SHP77 treated with DMSO at 0.1 percent for 48 hours (cell line): ENCODE measurements around the gene PPM1M.
A peak's percentile ranks its signal among the peaks of the same experiment; 100 is the strongest.

ENCODE experiments used
- DNase-seq: peaks from one replicate; lab custom pipeline; 2025; lab: John Stamatoyannopoulos, UW

PPM1M gene, protein sequence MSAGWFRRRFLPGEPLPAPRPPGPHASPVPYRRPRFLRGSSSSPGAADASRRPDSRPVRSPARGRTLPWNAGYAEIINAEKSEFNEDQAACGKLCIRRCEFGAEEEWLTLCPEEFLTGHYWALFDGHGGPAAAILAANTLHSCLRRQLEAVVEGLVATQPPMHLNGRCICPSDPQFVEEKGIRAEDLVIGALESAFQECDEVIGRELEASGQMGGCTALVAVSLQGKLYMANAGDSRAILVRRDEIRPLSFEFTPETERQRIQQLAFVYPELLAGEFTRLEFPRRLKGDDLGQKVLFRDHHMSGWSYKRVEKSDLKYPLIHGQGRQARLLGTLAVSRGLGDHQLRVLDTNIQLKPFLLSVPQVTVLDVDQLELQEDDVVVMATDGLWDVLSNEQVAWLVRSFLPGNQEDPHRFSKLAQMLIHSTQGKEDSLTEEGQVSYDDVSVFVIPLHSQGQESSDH

DNA sequence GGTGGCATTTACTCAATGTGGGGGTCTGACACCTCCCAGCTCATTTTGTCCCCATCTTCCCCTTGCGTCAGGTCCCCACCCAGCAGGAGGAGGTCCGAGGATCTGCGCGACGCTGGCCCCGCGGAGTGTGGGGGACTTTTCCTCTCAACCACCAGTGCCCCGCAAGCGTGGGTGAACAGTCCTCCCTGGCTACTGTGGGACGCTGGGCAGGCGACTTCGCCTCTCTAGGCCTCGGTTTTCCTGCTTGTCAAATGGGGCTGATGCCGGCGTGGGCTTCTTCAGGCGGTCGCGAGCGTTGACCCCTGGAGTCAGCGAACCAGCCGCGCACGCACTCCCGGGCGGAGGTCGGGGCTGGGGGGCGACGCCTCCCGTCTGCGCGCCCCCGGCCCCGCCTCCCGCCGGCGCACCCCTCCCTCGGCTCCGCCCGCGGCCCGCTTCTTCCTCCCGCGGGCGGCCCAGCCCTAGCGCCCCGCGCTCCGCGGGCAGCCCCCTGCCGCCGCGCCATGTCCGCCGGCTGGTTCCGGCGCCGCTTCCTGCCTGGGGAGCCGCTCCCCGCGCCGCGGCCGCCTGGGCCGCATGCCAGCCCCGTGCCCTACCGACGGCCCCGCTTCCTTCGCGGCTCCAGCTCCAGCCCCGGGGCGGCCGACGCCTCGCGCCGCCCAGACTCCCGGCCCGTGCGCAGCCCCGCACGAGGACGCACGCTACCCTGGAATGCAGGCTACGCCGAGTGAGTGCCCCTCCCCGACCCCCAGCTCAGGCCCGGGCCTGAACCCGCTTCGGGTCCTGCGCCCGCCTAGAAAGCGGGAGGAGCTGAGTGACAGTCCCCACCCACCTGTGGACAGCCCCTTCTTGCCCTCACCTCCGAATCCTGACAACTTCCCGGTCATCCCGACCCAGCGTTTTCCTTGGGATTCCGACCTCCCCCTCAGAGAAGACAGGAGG lies at the start of gene PPM1M:
Gene PPM1M, plus strand, starts transcription at position 438 of the 942 bp plus-strand sequence. Its CDS starts 66 bp downstream, at position 504.
- DNase-seq = no peak

DNA sequence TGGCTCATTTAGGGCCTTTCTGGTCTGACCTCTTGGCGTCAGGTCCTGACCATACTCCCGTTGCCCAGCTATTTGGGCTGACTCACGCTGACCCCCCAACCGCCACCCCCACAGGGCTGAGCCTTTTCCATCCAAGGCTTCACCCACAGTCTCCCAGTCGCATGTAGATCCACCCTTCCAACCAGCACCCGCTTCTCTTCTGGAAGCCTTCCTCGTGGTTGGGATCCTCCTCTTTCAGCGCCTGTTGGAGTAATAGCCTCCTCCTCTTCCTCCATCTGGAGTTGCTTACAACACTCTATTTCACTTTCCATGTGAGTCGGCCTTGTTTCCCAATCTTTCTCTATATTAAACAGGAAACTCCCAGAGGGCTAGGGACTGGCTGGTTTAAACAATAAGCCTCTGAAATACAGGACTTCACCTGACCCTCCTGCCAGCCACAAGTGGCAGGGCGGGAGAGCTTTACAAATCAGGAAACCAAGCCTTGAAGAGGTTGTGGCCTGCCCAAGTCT lies 49.7 kb upstream of the PPM1M start:
- DNase-seq = no peak

DNA sequence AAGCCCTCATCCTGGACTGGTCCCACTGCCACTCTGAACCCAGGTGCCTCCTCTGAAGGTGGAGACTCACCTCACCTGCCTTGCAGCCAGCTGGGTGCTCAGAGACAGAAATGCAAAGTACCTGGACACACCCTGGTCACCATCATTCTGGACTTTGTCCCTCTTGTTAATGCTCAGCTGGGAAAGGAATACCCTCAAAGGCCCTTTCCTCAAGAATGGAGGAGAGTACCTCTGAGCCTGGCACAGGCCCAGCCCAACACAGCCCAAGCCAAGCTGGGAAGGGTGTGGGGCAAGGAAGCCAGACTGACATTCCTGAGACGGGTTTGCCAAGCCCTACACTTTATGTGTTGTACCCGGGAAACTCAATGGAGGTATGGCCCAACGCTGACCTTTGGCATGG lies 48.6 kb upstream of the PPM1M start:
- DNase-seq = no peak

DNA sequence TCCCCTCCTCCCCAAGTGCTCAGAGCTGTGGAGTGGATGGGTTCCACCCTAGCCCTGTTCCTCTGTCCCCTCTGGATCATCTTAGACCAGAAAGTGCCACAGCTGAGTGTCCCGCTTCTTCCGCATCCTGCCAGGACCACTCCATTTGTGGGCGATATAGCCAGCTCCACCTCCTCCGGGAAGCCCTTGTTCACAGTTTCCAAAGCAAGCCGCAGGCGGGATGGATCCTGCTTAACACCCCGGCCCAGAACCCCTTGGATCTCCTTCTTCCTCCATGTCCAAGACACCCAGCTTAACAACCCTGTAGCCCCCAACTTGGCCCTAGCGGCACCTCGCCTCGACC lies 48.1 kb upstream of the PPM1M start:
- DNase-seq = no peak

DNA sequence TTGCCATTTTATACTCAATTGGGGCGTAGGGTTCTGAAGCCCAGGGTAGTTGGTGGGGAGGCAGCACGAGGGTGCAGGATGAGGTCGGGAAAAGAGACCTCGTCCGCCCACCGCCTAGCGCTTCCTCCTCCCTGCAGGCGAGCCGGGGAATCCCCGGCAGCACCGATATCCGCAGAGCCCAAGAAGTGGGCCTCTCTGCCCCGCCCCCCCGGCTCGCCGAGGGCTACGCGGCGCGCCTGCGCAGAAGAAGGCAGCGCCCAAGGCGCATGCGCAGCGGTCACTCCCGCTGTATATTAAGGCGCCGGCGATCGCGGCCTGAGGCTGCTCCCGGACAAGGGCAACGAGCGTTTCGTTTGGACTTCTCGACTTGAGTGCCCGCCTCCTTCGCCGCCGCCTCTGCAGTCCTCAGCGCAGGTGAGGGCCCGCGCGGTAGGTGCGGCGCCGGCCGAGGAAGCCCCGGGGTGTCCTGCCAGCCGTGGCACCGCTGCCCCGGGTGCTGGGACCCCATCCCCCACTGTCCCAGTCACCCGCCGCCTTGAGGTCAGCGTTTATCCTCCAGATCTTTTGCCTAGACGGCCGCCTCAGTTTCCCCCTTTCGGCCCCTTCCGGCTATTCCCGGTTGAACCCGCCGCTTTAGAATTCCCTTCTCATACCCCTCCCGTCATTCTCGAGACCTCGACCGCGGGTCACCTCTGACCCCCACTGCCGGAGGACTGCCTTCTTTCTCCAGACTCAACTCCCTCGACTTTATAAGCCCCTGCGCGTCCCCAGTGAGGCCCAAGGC lies 47.5 kb upstream of the PPM1M start, which contains the start of gene ALAS1:
Gene ALAS1, plus strand, starts transcription at position 319 of the 784 bp plus-strand sequence. CDS start 1,082 bp downstream, outside the sequence.
- DNase-seq = peak; percentile 68

DNA sequence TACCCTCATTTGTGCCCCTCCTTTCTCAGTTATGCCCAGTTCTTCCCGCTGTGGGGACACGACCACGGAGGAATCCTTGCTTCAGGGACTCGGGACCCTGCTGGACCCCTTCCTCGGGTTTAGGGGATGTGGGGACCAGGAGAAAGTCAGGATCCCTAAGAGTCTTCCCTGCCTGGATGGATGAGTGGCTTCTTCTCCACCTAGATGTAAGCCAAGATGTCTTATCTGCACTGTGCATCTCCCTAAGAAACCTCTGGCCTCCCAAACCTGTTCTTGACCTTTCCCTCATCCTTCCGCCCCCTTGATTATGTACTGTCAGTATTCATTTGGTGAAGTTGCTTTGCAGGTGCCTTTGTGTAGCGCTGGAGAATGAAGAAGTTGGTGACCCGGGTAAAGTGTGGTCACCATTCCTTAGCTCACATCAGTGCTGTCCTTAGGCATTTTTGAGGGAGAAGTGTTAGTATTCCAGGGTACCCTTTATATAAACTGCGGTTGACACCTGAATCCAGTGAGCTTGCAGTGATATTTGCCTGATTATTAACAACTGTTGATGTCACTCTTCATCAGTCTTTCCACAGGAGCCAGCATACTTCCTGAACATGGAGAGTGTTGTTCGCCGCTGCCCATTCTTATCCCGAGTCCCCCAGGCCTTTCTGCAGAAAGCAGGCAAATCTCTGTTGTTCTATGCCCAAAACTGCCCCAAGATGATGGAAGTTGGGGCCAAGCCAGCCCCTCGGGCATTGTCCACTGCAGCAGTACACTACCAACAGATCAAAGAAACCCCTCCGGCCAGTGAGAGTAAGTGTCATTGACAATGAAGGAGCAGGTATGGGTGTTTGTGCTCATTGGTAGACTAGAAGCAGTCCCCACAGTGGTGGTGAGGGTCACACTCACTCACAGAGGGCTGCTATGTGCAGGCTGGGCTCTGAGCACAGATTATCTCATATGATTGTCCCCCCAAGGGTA lies 46.6 kb upstream of the PPM1M start:
- no peak for DNase-seq

DNA sequence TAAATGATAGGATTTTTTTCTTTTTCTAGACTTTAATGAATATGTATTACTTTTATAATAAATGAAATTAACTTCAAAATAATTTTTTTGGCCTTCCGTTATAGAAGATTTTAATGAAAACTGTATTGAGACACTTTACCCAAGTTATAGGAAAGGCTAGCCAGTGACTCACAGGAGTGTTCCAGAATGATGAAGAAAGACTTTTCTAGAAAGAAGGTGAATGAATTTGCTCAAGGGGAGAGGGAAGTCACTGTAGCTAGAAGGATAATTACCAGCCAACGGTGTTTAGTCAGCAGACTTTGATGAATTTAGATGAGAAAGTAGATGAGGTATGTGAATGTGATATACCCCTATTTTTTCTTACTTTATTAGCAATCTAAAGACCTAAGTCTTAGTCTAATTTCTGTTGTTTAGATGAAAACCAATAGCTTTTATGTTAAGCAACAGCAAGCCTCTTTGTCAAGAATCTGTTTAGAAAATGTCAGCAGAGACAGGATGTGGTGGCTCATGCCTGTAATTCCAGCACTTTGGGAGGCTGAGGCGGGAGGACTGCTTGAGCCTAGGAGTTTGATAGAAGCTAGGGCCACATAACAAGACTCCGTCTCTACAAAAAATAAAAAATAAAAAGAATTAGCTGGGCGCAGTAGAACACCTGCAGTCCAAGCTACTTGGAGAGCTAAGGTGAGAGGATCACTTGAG lies 44.4 kb upstream of the PPM1M start:
- no peak for DNase-seq

DNA sequence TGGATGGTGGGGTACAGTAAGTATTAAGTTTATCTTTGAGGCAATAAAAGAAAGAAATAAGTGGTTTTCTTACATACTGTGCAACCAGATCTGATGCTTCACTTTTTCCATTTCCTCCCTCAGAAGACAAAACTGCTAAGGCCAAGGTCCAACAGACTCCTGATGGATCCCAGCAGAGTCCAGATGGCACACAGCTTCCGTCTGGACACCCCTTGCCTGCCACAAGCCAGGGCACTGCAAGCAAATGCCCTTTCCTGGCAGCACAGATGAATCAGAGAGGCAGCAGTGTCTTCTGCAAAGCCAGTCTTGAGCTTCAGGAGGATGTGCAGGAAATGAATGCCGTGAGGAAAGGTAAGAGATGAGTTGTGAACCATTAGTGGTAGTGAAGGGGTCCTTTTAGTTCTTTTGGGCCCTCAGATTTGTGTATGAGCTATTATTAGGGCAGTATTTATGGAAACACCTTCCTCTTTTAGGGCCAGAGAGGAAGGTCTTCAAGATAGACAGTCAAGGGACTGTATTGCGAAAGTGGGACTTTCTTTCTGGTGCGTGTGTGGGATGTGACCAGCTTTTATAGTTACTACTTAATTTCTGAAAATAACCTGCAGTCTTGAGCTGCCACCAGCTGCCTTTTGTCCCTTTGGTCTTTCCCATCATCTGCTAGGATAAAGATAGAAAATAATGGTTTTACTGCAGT lies 43.0 kb upstream of the PPM1M start:
- DNase-seq = no peak

DNA sequence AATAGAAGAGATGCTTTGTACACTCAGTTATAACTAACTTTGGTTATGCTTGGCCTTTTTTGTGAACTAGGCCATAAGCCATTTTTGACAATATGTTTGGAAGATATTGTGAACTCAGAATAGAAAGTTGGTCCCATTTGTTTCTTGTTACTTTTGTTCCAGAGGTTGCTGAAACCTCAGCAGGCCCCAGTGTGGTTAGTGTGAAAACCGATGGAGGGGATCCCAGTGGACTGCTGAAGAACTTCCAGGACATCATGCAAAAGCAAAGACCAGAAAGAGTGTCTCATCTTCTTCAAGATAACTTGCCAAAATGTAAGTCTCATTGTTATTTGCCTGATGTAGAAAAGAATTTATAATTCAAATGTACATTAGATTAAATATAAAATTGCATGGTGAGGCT lies 41.9 kb upstream of the PPM1M start:
- no peak for DNase-seq

DNA sequence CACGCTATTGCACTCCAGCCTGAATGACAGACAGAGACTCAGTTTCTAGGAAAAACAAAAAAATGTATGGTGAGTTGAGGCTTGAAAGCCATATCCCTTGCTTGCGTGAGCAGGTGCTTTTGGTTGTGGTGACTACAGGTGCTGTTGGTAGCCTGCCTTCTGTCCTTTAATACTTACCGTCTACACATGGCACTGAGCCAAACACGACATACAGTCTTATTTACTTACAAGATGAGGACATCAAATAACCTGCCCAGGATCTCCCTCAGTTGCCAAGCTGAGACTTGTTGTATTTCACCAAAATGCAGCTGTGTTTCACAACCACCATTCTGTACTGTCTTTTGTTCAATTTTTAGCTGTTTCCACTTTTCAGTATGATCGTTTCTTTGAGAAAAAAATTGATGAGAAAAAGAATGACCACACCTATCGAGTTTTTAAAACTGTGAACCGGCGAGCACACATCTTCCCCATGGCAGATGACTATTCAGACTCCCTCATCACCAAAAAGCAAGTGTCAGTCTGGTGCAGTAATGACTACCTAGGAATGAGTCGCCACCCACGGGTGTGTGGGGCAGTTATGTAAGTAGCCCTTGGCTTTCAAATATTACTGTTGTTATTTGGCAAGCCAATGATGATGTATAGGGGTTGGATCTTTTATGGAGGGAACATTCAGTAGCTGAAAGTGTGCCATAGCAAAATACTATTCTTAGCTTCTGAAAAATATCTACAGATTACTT lies 41.1 kb upstream of the PPM1M start:
- DNase-seq = peak; percentile 91

DNA sequence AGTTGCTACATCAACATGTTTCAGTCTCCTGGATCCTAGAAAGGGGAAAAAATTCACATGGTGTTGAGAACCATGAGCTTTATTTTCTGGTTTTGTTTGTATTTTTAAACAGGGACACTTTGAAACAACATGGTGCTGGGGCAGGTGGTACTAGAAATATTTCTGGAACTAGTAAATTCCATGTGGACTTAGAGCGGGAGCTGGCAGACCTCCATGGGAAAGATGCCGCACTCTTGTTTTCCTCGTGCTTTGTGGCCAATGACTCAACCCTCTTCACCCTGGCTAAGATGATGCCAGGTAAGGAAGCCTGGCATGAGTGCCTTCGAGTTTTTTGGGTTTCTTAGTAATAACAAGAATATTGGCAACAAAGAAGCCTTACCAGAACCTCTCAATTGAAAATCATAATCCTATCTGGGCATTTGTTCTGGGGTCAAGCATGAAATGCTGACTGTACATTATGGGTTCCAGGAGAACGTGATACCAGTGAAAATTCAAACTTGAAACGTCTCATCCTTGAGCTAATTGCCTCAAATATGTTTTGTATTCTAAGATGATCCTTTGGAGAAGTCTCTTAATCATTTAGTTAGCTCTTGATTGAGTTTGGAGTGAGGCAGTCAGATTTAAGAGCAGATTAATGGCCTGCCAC lies 39.7 kb upstream of the PPM1M start:
- no peak for DNase-seq

DNA sequence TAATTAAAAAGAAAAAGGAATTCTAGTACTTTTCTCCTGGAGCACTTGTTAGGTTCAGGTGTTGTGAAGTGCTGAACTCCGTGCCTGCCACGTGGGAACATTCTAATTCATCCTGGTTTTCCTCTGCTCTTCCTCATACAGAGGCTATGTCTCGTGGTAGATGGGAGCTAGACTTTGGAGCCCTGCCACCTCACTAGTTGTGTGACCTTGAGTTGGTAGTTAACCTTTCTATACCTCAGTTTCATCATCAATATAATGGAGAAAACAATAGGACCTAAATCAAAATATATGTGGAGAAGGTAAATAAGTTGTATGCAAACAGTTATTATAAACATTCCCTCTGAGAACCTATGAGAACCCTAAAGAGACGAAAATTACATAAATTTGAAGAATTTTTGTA lies 37.0 kb upstream of the PPM1M start:
- DNase-seq = no peak

DNA sequence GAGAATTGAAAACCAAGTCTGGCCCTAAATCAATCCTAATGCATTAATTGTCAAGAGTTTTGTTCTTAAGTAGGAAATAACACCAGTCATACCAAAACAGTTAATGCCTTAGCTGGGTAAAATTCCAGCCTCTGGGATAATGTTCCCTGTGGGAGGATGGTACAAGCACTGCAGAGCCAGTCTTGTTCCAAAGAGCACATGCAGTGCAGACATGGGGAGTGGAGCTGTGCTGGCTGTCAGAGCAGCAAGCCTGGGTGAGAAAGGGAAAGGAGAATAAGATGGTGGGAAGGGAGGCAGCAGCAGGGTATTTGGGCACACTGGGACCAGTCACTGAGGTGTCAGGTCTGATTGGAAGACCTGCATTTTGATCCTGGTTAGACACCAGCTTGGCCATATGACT lies 35.5 kb upstream of the PPM1M start:
- no peak for DNase-seq

DNA sequence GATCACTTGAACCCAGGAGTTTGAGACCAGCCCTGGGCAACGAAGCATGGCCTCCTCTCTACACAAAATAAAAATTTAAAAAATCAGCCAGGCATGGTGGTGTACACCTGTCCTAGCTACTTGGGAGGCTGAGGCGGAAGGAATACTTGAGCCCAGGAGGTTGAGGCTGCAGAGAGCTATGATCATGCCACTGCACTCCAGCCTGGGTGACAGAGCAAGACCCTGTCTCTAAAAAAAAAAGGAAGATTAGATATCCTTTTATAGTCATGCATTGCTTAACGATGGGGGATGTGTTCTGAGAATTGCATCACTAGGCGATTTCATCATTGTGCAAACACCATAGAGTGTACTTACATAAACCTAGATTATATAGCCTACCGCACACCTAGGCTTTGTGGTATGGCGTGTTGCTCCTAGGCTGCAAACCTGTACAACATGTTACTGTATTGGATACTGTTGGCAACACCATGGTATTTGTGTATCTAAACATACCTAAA lies 35.0 kb upstream of the PPM1M start:
- no peak for DNase-seq

DNA sequence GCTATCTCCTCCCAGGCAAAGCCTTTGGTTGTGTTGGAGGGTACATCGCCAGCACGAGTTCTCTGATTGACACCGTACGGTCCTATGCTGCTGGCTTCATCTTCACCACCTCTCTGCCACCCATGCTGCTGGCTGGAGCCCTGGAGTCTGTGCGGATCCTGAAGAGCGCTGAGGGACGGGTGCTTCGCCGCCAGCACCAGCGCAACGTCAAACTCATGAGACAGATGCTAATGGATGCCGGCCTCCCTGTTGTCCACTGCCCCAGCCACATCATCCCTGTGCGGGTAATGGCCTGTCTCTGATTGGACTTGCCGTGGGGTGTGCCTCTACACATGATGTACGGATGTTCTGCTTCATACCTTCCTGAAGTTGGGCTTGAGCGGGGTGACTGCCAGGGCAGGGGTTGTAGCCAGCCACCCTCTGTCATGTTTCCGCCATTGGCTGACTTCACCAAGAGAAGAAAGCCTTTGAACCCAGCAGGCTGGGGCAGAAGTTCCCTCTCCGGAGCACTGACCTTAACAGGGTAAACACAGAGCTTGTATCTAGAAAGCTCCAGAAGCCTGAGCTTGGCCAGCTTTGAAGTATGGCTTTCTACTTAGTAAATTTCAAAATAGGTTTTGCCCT lies 34.2 kb upstream of the PPM1M start:
- DNase-seq = no peak

DNA sequence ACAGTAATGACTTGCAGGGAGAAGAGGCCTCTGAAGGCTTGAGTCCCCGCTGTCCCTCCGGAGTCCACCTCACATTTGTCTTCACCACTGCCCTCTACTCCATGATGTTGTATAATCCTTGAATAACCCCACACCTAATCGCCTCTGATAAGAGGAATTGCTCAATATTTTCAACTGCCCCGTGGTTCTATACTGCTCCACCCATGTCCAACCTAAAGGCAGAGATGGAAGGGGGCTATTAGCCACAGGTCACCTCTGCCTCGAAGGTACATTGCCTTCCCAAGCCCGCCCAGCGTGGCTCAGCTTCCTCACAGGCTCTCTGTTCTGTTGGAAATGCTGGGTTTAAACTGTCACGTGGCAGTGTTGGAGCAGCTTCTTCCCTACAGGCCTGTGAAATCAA lies 32.6 kb upstream of the PPM1M start:
- no peak for DNase-seq

DNA sequence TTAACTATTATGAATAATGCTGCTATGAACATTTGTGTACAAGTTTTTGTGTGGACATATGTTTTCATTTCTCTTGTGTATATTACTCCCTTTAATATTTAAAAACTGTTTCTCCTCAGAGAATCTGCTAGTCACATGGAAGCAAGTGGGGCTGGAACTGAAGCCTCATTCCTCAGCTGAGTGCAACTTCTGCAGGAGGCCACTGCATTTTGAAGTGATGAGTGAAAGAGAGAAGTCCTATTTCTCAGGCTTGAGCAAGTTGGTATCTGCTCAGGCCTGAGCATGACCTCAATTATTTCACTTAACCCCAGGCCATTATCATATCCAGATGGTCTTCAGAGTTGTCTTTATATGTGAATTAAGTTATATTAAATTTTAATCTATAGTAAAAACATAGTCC lies 31.7 kb upstream of the PPM1M start:
- no peak for DNase-seq

DNA sequence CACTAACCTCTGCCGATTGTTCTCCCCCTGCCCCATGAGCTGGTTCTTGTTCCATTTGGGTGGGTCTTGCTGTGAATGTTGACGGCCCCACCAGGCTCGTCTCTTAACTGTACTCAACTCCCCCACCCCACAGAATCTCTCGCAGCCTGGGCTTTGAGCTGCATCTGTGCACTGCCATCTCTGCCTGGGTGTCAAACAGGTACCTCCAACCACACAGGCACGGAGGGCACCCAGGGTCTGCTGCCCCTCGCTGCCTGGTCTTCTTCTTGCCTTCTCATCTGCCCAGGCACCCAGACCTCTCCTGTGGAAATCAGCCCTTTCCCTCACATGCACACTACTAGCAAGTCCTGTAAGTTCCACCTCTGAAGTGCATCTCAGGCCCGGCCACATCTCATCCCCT lies 30.2 kb upstream of the PPM1M start:
- no peak for DNase-seq
